ENCODE results near the gene RHBDL1.

GRCh38 chr16:687499-687898, 12.0 kb downstream of the RHBDL1 start:
- TF ChIP-seq, protein P1, sequence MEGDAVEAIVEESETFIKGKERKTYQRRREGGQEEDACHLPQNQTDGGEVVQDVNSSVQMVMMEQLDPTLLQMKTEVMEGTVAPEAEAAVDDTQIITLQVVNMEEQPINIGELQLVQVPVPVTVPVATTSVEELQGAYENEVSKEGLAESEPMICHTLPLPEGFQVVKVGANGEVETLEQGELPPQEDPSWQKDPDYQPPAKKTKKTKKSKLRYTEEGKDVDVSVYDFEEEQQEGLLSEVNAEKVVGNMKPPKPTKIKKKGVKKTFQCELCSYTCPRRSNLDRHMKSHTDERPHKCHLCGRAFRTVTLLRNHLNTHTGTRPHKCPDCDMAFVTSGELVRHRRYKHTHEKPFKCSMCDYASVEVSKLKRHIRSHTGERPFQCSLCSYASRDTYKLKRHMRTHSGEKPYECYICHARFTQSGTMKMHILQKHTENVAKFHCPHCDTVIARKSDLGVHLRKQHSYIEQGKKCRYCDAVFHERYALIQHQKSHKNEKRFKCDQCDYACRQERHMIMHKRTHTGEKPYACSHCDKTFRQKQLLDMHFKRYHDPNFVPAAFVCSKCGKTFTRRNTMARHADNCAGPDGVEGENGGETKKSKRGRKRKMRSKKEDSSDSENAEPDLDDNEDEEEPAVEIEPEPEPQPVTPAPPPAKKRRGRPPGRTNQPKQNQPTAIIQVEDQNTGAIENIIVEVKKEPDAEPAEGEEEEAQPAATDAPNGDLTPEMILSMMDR (IDR thresholded peaks at IDR 0.05), result no peak
- no peak for TF ChIP-seq POLR2A (IDR thresholded peaks at IDR 0.05)
